Esophagus muscularis mucosa (tissue), 4 donors: ENCODE data around the gene LARP4B. TPM values are rescaled to one million over a fixed set of nuclear protein-coding genes. Genes with fewer than 3 reads are reported as not detected.

ENCODE experiments used
- DNase-seq: peaks from one replicate; pipeline ENCODE4 v3.0.0-alpha.2; 2017; ENCODE audit errors: extremely low spot score
- H3K27ac ChIP-seq, 4 donors: fragments of 200-600 bp; sonication (generic); replicated peaks in 1 of 4; 1 replicate in 3 of 4; 2 replicates in 1 of 4; pipeline ENCODE4 v1.5.1; 2016 to 2019; ENCODE audit warnings: mild to moderate bottlenecking in 1 of 4
- H3K27me3 ChIP-seq, 4 donors: fragments of 200-600 bp; sonication (generic); one replicate each; pipeline versions ENCODE4 v1.5.1 to v1.6.0; 2016 to 2019
- H3K36me3 ChIP-seq, 4 donors: fragments of 200-600 bp; sonication (generic); one replicate each; pipeline ENCODE4 v1.5.1; 2016 to 2019
- H3K4me1 ChIP-seq, 4 donors: fragments of 200-600 bp; sonication (generic); one replicate each; pipeline ENCODE4 v1.5.1; 2016 to 2019
- H3K4me3 ChIP-seq, 4 donors: fragments of 200-600 bp; sonication (generic); 1 replicate in 2 of 4; 2 replicates in 2 of 4; pipeline ENCODE4 v1.5.1; 2016 to 2019; ENCODE audit warnings: mild to moderate bottlenecking in 4 of 4, moderate library complexity in 1 of 4
- H3K9me3 ChIP-seq, 4 donors: fragments of 200-600 bp; sonication (generic); 1 replicate in 3 of 4; 2 replicates in 1 of 4; pipeline ENCODE4 v1.5.1; 2016 to 2019
- EP300 ChIP-seq: sonication (generic); formaldehyde crosslinking; IDR thresholded peaks from one replicate; pipeline ENCODE4 v1.6.1; 2017; ENCODE audit warnings: antibody characterized with exemption
- POLR2A ChIP-seq: fragments of 450-650 bp; IDR thresholded peaks from one replicate; pipeline ENCODE4 v1.6.1; 2017; ENCODE audit warnings: antibody characterized with exemption, moderate library complexity, mild to moderate bottlenecking, low read depth
- POLR2AphosphoS5 ChIP-seq, 2 donors: sonication (generic); formaldehyde crosslinking; IDR thresholded peaks; one replicate each; pipeline ENCODE4 v1.6.1; 2017; ENCODE audit warnings: antibody characterized with exemption in 2 of 2
- WGBS: methylation state at CpG from one replicate; pipeline ENCODE4 v1.1.5; 2018; 5-methylcytosine and 5-hydroxymethylcytosine counted together
- intact Hi-C: fragments of 100-400 bp; cut with DNase I; formaldehyde crosslinking; loops from one replicate; pipeline ENCODE4 v1.15.1; 2023
- total RNA-seq, 4 donors: library from RNA; depleted of rRNA; stranded (reverse); fragments of >200 nt; gene quantifications; one replicate each; pipeline versions ENCODE4 v1.1.0 to v1.2.1, GENCODE V29; 2016
- TF ChIP-seq, protein P1 (sequence below), 3 experiments: fragments of 200-600 bp in 2 of 3; fragments of 450-650 bp in 1 of 3; sonication (generic) in 2 of 3; IDR thresholded peaks; one replicate each; pipeline ENCODE4 v1.5.1; 2017 to 2019; ENCODE audit warnings: antibody characterized with exemption in 3 of 3, mild to moderate bottlenecking in 2 of 3, moderate library complexity in 1 of 3

LARP4B gene
- total RNA-seq, 4 donors from 2014 or later: 35.6 to 43.1 (median 38.2) TPM

DNA sequence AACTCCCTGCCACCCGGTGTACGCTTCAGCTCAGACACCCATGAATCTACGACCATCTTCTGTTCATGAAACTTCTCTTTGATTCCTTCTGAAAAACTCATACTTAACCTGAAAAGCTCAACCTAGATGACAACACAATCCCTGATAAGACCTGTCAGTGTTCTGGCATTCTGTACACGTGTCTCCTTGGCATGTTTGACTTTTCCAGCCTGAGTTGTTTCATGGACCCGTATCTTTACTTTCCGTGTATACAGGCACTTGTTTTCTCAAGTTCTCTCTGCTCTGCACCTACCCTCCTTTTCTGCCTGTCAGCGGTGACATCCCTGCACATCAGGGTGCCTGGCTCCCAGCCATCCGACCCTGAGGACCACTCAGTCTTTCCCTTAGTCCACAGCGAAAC lies 103.3 kb downstream of the LARP4B start:
- Histone ChIP-seq H3K9me3 (no peaks in the 10 kb centered on the region), H3K4me1 (no peaks in the 10 kb centered on the region), H3K36me3 (peaks cover 35 to 79% (median 59%) of the 10 kb centered on the region in 4 donors), H3K4me3 (no peak overlapping the region), H3K27me3 (no peaks in the 10 kb centered on the region), H3K27ac (no peak overlapping the region)
- intact Hi-C loops: no loop called here
- WGBS: 97% methylated on average over 9 of the region's 9 CpGs
- no peak for TF ChIP-seq POLR2A
- no peak for TF ChIP-seq EP300
- TF ChIP-seq POLR2AphosphoS5 (IDR thresholded peaks at IDR 0.05): no peak
- no peak for DNase-seq

DNA sequence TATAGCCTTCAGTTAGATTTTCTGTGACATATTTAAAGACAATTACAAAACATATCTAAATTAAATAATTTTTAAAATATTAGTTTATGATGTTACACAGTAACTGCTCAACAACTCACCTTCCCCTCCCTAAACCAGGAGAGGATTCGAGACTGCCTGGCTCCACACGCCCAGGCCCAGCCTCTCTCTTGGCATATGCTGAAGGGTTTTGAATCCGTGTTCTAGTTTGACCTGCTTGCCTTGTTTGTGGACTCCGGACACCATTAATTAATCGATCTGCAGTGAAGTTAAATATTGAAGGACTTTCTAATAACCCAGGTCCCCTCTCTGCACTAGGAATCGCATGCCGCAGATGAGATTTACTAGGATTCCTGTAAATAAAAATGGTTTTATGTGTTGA lies 106.6 kb downstream of the LARP4B start:
- no peak for DNase-seq
- no peak overlapping the region for H3K4me3 ChIP-seq
- no peaks in the 10 kb centered on the region for H3K9me3 ChIP-seq
- peaks cover 52 to 97% (median 81%) of the 10 kb centered on the region in 4 donors for H3K36me3 ChIP-seq
- H3K4me1 ChIP-seq: no peaks in the 10 kb centered on the region
- WGBS: 94% methylated on average over 7 of the region's 7 CpGs
- H3K27me3 ChIP-seq: no peaks in the 10 kb centered on the region
- H3K27ac ChIP-seq: no peak overlapping the region
- intact Hi-C loops: no loop called here
- TF ChIP-seq POLR2A: no peak
- TF ChIP-seq POLR2AphosphoS5 (IDR thresholded peaks at IDR 0.05): no peak

DNA sequence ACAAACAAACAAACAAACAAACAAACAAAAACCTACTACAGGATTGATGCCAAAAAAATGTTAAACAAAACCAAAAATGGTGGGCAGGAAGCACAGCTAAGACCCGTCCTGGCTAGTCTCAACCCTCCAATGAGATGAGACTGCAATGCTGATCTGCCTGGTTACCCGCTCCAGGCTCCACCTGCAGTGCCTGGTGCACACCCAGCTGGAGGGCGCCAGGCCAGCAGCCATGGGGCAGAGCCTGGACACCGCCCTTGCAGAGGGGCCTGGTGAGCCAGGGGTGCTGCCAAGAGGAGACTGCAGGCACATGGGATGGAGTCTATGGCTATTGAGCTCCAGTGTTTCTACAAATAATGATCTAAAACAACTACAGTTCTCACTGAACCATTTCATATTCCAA lies 107.0 kb downstream of the LARP4B start:
- Histone ChIP-seq H3K27me3 (no peaks in the 10 kb centered on the region), H3K4me3 (no peak overlapping the region), H3K27ac (no peak overlapping the region), H3K36me3 (peaks cover 54 to 97% (median 85%) of the 10 kb centered on the region in 4 donors), H3K9me3 (no peaks in the 10 kb centered on the region), H3K4me1 (no peaks in the 10 kb centered on the region)
- 96% methylated on average over 4 of the region's 4 CpGs for WGBS
- intact Hi-C loops: no loop called here
- DNase-seq: no peak
- TF ChIP-seq, protein P1, sequence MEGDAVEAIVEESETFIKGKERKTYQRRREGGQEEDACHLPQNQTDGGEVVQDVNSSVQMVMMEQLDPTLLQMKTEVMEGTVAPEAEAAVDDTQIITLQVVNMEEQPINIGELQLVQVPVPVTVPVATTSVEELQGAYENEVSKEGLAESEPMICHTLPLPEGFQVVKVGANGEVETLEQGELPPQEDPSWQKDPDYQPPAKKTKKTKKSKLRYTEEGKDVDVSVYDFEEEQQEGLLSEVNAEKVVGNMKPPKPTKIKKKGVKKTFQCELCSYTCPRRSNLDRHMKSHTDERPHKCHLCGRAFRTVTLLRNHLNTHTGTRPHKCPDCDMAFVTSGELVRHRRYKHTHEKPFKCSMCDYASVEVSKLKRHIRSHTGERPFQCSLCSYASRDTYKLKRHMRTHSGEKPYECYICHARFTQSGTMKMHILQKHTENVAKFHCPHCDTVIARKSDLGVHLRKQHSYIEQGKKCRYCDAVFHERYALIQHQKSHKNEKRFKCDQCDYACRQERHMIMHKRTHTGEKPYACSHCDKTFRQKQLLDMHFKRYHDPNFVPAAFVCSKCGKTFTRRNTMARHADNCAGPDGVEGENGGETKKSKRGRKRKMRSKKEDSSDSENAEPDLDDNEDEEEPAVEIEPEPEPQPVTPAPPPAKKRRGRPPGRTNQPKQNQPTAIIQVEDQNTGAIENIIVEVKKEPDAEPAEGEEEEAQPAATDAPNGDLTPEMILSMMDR (IDR thresholded peaks at IDR 0.05): no peak
- TF ChIP-seq POLR2A (no peak), EP300 (no peak), POLR2AphosphoS5 (IDR thresholded peaks at IDR 0.05) (no peak)

DNA sequence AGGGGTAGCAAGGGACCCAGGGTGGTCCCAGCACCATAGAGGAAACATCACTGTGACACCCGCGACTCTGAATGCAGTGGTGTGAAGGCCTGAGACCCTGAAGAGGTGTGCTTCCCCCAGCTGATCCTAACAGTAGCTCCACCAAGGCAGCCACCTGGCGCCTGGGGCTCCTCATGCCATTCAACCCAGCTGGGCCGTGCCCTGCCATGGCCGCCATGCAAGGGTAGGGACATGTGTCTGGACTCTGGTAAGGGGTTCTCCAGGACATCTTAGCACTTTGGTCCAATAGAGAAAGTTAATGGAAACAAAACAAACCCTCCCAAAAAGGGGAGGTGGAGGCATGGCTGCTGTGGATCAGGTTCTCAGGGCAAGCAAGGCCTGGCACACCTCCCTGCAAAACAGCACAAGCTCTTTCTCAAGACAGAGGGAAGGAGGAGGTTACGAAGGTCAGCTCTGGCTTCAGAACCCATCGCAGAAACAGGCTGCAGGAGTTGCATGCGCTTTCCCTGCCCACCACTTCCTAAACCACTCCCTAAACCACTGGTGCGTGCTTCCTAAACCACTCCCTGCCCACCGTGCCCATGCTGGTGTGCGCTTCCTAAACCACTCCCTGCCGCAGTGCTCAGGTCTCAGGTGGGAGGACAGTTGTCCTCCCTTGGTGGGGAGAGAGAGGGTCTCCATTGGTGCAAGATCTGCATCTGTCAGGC lies 108.7 kb downstream of the LARP4B start:
- 86% methylated on average over 10 of the region's 12 CpGs for WGBS

DNA sequence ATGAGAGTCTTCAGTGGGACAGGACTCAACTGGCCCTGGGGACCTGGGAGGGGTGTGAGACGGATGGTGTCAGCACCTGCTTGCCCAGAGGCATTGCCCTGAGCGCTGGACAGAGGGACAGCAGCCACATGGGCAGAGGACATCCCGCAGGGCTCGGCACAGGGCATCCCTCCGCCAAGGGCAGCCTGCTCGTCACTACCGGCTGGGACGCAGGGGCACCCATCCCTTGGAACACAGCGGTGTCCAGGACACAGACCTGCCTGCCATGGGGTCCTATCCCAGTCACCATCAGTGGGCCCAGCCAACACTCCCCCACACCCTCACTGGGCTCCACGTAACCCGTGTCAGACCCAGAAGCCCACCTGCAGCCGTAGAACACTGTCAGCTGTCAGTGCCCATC lies 109.3 kb downstream of the LARP4B start:
- Histone ChIP-seq H3K4me1 (peaks cover 0 to 16% (median 1%) of the 10 kb centered on the region in 4 donors), H3K36me3 (peaks cover 59 to 97% (median 78%) of the 10 kb centered on the region in 4 donors), H3K27me3 (no peaks in the 10 kb centered on the region), H3K4me3 (no peak overlapping the region), H3K9me3 (no peaks in the 10 kb centered on the region), H3K27ac (no peak overlapping the region)
- intact Hi-C loops: no loop called here
- TF ChIP-seq EP300 (no peak), POLR2A (no peak), POLR2AphosphoS5 (IDR thresholded peaks at IDR 0.05) (no peak)
- TF ChIP-seq, protein P1 (IDR thresholded peaks at IDR 0.05): no peak
- no peak for DNase-seq
- 100% methylated on average over 2 of the region's 12 CpGs for WGBS

More for the DNA sequence above, 108.7 kb downstream of the LARP4B start:
- H3K27ac ChIP-seq: no peak overlapping the region
- intact Hi-C loops: no loop called here
- H3K36me3 ChIP-seq: peaks cover 53 to 97% (median 78%) of the 10 kb centered on the region in 4 donors
- no peak overlapping the region for H3K4me3 ChIP-seq
- no peaks in the 10 kb centered on the region for H3K27me3 ChIP-seq
- no peak for DNase-seq
- H3K4me1 ChIP-seq: peaks cover 0 to 9% (median 0%) of the 10 kb centered on the region in 4 donors
- no peaks in the 10 kb centered on the region for H3K9me3 ChIP-seq
- TF ChIP-seq, protein P1 (IDR thresholded peaks at IDR 0.05): no peak
- TF ChIP-seq POLR2AphosphoS5 (IDR thresholded peaks at IDR 0.05): peak in 1 of 2 donors; percentile 0
